Endometrial microvascular endothelial cells (primary cell): Measurements from ENCODE around the gene CEMIP. TPM values are rescaled to one million over a fixed set of nuclear protein-coding genes. Genes with fewer than 3 reads are reported as not detected.
"Not testable (repeated sequence)": the region's sequence is repeated elsewhere in the genome, so short reads cannot be mapped to it uniquely, and the experiment has no call there.

Experiments
- in situ Hi-C: cut with HindIII; loops from 2 replicates; pipeline ENCODE4 v1.10.0; 2017; ENCODE audit warnings: low sequenced_read_pairs, low pct_unique_long_range_greater_than_20kb; ENCODE audit errors: inconsistent ontology term
- total RNA-seq: library from RNA; depleted of rRNA; stranded (reverse); fragments of >200 nt; gene quantifications from one replicate; pipeline ENCODE4 v1.2.3, GENCODE V29; 2015; ENCODE audit errors: inconsistent ontology term

CEMIP gene
- total RNA-seq, 1 donor from 2014 or later, result 1.4 TPM

DNA sequence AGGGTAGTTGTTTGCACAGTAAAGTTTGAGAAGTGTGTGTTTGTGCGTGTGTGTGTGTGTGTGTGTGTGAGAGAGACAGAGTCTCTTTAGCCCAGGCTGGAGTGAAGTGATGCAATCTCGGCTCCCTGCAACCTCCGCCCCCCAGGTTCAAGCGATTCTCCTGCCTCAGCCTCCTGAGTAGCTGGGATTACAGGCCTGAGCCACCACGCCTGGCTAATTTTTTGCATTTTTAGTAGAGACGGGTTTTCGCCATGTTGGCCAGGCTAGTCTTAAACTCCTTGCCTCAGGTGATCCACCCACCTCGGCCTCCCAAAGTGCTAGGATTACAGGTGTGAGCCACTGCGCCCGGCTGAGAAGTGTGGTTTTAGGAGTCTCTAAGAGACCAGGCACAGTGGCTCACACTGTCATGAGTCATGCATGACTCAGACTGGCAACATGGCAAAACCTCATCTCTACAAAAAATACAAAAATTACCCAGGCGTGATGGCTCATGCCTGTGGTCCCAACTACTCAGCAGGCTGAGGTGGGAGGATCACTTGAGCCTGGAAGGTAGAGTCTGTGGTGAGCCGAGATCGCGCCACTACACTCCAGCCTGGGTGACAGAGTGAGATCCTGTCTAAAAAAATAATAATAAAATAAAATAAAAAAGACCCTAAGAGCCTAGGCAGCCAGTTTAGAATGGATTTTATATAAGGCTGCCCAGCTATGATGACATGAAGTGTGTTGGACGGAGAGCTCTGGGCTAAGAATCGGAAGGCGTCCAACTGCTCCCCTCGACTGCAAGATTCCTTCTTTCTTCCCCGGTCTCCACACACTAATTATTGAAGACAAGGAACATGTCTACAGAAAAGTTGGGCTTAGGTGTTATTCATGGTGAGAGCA is 176.6 kb downstream of the CEMIP start:
- in situ Hi-C loops, result not testable (repeated sequence)

- in situ Hi-C loops, result no loop called here
Measured at GRCh38 chr15:80957556-80957955, 178.4 kb downstream of the CEMIP start.

GRCh38 chr15:80957976-80958375 is 178.8 kb downstream of the CEMIP start:
- in situ Hi-C loops, result no loop called here

DNA sequence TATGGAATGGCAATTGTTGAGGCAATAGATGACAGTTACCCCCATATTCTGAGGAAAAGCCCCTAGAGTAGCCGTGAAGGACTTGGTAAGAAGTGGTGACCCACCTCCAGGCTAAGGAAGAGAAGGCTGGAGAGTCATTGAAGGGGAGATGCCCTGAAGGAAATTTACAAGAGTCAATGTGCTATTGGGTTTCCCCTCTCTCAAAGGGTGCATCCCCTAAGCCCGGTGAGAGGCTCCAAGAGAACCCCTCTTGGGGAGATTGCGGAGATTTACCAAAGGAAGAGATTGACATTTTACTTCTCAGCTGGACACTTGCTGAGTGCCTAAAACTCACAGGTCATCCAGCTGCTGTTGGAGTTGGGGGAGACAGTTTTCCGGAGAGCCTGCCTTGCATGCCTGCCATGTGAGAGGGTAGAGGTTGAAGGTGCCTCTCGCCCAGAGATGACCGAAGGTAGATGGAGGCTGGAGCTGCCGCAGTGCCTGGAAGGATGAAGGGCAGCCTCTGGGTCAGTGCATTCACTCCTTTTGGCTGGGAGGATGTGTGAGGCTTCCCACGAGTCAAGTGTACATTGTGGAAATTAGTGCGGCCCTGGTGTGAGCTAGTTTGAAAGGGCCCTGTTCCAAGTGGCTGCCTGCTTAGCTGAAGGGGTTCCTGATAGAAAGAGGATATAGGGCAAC is 179.8 kb downstream of the CEMIP start:
- in situ Hi-C loops, result no loop called here

- in situ Hi-C loops, result not testable (repeated sequence)
Measured at GRCh38 chr15:80965454-80965853, 186.3 kb downstream of the CEMIP start.

GRCh38 chr15:80966431-80967197 is 187.4 kb downstream of the CEMIP start:
- in situ Hi-C loops, result no loop called here

GRCh38 chr15:80967451-80967850 is 188.3 kb downstream of the CEMIP start:
- in situ Hi-C loops, result no loop called here

DNA sequence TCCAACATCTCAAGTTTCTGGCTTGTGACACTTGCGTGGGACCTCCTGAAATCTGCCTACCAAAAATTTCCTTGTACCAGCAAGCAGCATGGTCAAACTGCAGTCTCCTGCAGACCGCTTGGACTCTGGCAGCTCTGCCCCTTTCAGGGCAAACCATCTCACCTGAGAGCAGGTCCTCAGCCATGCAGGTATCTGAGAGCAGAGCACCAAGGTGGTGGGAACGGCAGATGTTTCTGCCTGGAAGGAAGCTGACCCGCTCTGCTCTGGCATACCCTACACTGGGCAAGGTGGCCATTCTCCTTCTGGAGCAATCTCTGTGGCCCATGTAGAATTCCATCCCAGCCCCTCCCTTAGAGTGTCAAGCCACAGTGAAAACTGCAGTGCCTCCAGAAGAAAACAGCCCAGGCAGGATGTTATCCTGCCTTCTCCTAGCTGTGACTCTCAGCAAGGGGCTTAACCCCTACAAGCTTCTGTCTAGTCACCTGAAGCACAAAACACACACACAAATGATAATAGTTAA is 188.9 kb downstream of the CEMIP start:
- in situ Hi-C loops, result no loop called here

DNA sequence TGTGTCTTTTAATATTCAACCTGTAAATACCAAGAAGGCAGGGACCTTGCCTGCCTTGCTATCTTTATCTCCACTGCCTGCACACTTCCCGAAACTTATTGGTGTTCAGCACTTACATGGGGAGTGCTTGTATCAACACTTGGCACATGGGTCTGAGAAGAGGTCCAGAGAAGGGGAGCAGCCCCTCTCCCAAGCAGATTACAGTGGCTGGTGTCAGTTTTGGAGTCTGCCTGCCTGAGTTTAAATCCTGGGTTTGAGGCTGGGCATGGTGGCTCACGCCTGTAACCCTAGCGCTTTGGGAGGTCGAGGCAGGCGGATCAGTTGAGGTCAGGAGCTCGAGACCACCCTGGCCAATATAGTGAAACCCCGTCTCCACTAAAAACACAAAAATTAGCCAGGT is 190.1 kb downstream of the CEMIP start:
- in situ Hi-C loops, result no loop called here

- in situ Hi-C loops, result no loop called here
Measured at GRCh38 chr15:80970018-80970657, 191.0 kb downstream of the CEMIP start.

- in situ Hi-C loops, result no loop called here
Measured at GRCh38 chr15:80970658-80971057, 191.5 kb downstream of the CEMIP start.

DNA sequence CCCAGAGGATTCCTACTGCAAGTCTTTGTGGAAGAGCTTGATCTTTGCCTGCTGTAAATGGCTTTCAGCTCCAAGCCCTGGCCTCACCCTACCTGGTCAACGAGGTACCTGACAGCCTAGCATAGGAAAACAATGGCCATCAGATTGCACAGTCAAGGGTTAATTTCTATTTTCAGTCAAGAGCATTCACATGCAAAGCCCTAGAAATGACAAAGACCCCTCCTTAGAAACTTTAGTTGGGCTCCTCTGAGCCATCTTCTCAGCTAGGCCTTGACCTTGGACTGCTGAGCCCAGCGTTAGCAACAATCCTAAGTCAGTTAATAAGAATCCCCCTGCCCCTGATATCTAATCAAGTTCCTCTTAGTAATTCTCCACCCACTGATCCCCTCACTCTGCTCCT is 192.0 kb downstream of the CEMIP start:
- in situ Hi-C loops, result no loop called here

- in situ Hi-C loops, result no loop called here
Measured at GRCh38 chr15:80972276-80972675, 193.1 kb downstream of the CEMIP start.

GRCh38 chr15:80974914-80975313 is 195.7 kb downstream of the CEMIP start:
- in situ Hi-C loops, result no loop called here

- in situ Hi-C loops, result no loop called here
Measured at GRCh38 chr15:80976851-80977250, 197.7 kb downstream of the CEMIP start.

DNA sequence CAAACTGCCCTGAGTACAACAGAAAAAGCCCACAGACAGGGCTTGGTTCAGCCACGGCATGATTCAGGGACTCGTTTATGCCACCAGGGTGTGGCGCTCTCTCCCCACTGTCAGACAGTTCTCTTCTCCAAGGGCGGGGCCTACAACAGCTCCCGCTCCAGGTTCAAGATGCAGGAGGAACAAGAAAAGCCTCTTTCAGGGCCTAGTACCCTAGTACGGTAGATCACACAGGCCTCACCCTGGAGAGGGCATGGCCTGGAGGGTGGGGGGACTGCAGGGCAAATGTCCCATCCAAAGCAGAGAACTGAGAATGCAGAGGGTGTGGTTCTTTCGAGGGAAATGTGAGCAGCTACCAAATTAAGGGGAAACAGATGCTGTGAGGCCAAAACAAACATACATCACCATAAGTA is 198.5 kb downstream of the CEMIP start:
- in situ Hi-C loops, result no loop called here

DNA sequence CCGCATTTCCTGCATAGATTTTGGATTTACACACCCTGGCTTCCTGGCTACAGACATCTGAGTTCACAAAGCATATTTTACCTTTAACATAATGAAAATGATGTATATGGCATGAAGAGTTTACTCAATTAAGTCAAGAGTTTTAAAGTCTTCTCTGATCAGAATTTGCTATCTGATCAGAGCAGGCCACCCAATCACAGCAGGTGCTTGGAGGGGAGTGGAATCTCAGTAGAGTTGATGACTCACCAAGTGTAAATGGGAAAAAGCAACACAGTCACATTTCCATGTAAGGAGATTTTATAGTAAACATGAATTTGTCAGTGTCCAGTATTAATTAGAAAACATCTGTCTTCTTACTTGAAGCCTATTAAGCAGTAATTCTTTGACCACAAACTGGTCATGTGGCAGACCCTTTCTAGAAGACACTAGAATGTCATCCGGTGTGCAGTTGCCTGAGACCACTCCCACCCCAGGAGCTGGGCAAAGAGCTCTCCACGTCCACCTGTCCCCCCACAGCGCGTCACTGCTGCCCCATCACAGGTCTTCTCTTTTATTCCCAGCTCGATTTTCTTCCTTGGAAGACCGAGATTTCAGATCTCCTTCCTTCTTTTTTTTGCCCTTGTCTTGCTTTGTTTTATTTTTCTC is 199.6 kb downstream of the CEMIP start:
- in situ Hi-C loops, result no loop called here

- in situ Hi-C loops, result no loop called here
Measured at GRCh38 chr15:80979538-80980200, 200.5 kb downstream of the CEMIP start.
